Activated T-cell treated with anti-CD3 and anti-CD28 coated beads, Interleukin-2, amount 50 U/mL, for 24 hours (primary cell): ENCODE results near the gene SEC61A1.

Source experiments
- DNase-seq: peaks from one replicate; pipeline ENCODE4 v3.0.0-alpha.2; 2020
- H3K27ac Mint-ChIP-seq: 2 replicates; pipeline ENCODE4 v1.8.0; 2020; ENCODE audit warnings: mild to moderate bottlenecking, mixed read lengths
- H3K27me3 Mint-ChIP-seq: 2 replicates; pipeline ENCODE4 v1.8.0; 2020; ENCODE audit warnings: mixed read lengths
- H3K36me3 Mint-ChIP-seq: 2 replicates; pipeline ENCODE4 v1.8.0; 2020; ENCODE audit warnings: low read depth, mixed read lengths
- H3K4me1 Mint-ChIP-seq: 2 replicates; pipeline ENCODE4 v1.8.0; 2020; ENCODE audit warnings: low read depth, mixed read lengths
- H3K4me3 Mint-ChIP-seq: 2 replicates; pipeline ENCODE4 v1.8.0; 2020; ENCODE audit warnings: mild to moderate bottlenecking, moderate library complexity, mixed read lengths
- H3K9me3 Mint-ChIP-seq: 2 replicates; pipeline ENCODE4 v1.8.0; 2020; ENCODE audit warnings: mixed read lengths

The SEC61A1 gene

GRCh38 chr3:128051837-128052594 is at the start of gene SEC61A1:
Gene SEC61A1 (plus strand): TSS chr3:128052437. CDS start chr3:128052553, 116 bp downstream.
- Mint-ChIP-seq H3K27me3 (no peaks in the 10 kb centered on the region), H3K36me3 (peaks cover 51% of the 10 kb centered on the region), H3K27ac (peak within 1 kb of the TSS; percentile 98), H3K4me1 (peaks cover 41% of the 10 kb centered on the region), H3K9me3 (no peaks in the 10 kb centered on the region), H3K4me3 (peak within 1 kb of the TSS; percentile 93)
- DNase-seq, result peak; percentile 97

DNA sequence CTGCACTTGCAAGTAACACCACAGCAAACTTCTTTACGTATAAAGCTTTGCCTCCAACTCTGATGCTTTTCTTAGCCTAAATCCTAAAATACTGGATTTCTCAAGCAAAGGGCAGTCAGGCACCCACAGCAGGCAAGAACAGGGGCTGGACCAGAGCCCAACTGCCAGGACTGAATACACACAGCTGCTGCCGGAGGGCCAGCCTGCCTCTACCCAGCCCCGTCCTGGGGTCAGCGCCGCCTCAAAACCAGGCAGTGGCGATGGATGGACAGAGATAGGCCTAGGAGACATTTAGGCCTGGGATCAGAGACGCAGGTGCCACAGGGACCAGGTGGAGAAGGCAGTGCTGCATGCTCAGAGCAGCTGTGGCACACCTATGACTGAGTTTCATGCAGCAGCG is 47.6 kb upstream of the SEC61A1 start:
- H3K27me3 Mint-ChIP-seq, result peaks cover 14% of the 10 kb centered on the region

DNA sequence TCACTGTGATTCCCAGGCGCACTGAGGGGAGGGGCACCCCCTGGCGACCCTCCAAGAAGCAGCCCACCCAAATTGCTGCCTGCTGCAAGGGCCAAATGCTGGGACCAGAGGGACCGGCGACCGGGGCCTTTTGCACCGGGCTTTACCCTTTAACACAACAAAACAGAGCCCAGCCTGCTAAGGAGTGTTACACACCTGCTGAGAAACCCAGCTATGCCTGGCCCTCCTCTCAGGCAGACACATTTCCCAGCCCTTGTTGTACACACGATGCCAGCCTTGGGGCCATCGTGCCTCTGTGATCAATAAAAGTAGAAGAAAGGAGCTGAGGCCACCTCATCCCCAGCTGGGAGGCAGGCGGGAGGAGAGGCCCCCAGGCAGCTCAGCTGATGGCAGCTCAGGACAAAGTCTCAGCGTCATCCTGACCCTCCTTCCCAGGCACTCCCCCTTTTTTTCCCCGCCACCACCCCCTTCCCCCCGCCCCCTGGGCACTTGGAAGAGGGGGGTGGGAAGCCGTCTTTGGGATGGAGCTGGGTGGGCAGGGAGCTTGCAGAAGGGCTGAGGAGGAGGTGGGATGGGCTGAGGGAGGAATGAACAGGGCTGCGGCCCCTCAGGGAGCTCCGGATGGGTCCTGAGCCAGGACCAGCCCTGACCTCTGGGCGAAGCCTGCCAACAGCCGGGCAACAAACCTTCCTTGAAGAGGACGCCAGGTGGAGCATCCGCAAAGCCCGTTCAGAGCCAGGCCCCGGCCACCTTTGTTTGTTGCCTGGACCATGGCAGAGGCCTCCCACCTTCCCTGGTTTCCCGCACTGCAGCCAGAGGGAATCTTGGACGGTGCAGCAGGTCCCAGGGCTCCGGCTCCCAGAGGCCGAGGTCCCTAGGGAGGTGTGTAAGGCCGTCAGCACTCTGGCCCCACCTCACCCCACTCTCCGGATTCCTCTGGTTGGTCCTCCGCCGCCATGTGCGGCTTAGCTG is 45.9 kb upstream of the SEC61A1 start:
- DNase-seq, result no peak
- no peak overlapping the region for H3K27ac Mint-ChIP-seq
- H3K27me3 Mint-ChIP-seq, result peaks cover 14% of the 10 kb centered on the region
- H3K9me3 Mint-ChIP-seq, result no peaks in the 10 kb centered on the region
- peaks cover 1% of the 10 kb centered on the region for H3K4me1 Mint-ChIP-seq
- H3K4me3 Mint-ChIP-seq, result no peak overlapping the region
- no peaks in the 10 kb centered on the region for H3K36me3 Mint-ChIP-seq

More for the DNA sequence above, 47.6 kb upstream of the SEC61A1 start:
- no peaks in the 10 kb centered on the region for H3K9me3 Mint-ChIP-seq
- no peak overlapping the region for H3K27ac Mint-ChIP-seq
- no peaks in the 10 kb centered on the region for H3K36me3 Mint-ChIP-seq
- no peaks in the 10 kb centered on the region for H3K4me1 Mint-ChIP-seq
- DNase-seq, result no peak
- H3K4me3 Mint-ChIP-seq, result no peak overlapping the region

DNA sequence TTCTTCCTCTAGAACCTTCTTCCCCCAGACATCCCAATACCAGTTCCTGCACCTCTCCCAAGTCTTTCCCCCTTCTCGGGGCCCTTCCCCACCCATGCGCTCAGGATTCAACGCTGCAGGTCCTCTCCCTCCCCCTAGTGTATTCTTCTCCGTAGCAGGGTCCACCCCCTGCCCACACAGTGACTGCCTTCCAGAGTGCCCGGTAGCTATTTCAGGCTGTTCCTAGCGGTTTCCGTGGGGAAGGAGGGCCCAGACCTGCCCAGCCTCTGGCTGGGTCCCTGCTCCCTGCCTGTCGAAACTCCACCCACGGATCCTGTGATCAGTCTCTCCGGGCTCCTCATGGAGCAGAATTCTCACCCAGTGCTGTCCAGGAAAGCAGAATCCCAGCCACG is 45.2 kb upstream of the SEC61A1 start:
- Mint-ChIP-seq H3K36me3 (no peaks in the 10 kb centered on the region), H3K27ac (no peak overlapping the region), H3K4me3 (no peak overlapping the region), H3K9me3 (no peaks in the 10 kb centered on the region), H3K27me3 (peaks cover 14% of the 10 kb centered on the region), H3K4me1 (peaks cover 4% of the 10 kb centered on the region)
- no peak for DNase-seq

- no peak overlapping the region for H3K4me3 Mint-ChIP-seq
- no peak overlapping the region for H3K27ac Mint-ChIP-seq
- H3K4me1 Mint-ChIP-seq, result peaks cover 4% of the 10 kb centered on the region
- DNase-seq, result no peak
- H3K27me3 Mint-ChIP-seq, result peaks cover 12% of the 10 kb centered on the region
- H3K36me3 Mint-ChIP-seq, result no peaks in the 10 kb centered on the region
- no peaks in the 10 kb centered on the region for H3K9me3 Mint-ChIP-seq
Observed at GRCh38 chr3:128009952-128010846, 42.0 kb upstream of the SEC61A1 start.

DNA sequence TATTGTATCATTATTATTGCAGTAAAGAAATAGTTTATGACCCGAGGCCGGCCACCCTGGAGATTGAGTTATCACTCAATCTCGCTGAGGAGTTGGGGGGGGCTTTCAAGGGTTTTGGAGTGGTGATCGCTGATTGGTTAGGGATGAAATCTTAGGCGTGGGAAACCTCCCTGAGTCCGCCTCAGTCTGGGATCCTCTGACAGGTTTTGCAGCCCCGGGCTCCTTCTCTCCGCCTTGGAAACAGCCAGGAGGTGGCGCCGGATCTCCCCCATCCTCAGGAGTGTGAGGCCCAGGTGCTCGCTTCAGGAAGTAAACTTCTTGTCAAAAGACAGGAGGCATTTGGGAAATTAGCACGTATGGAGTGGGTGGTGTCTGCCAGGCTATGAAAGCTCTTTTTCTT is 41.1 kb upstream of the SEC61A1 start:
- H3K36me3 Mint-ChIP-seq, result no peaks in the 10 kb centered on the region
- peak; percentile 34 for DNase-seq
- peaks cover 4% of the 10 kb centered on the region for H3K4me1 Mint-ChIP-seq

GRCh38 chr3:128012050-128012449 is 40.2 kb upstream of the SEC61A1 start:
- H3K27ac Mint-ChIP-seq, result no peak overlapping the region
- H3K36me3 Mint-ChIP-seq, result no peaks in the 10 kb centered on the region
- H3K27me3 Mint-ChIP-seq, result peaks cover 8% of the 10 kb centered on the region
- no peak overlapping the region for H3K4me3 Mint-ChIP-seq
- DNase-seq, result no peak
- peaks cover 4% of the 10 kb centered on the region for H3K4me1 Mint-ChIP-seq
- H3K9me3 Mint-ChIP-seq, result no peaks in the 10 kb centered on the region

More for the DNA sequence above, 41.1 kb upstream of the SEC61A1 start:
- H3K9me3 Mint-ChIP-seq, result no peaks in the 10 kb centered on the region
- no peak overlapping the region for H3K4me3 Mint-ChIP-seq
- H3K27ac Mint-ChIP-seq, result no peak overlapping the region
- H3K27me3 Mint-ChIP-seq, result peaks cover 8% of the 10 kb centered on the region

GRCh38 chr3:128014548-128014947 is 37.7 kb upstream of the SEC61A1 start:
- no peak for DNase-seq
- no peaks in the 10 kb centered on the region for H3K36me3 Mint-ChIP-seq
- no peak overlapping the region for H3K27ac Mint-ChIP-seq
- no peaks in the 10 kb centered on the region for H3K9me3 Mint-ChIP-seq
- H3K4me3 Mint-ChIP-seq, result no peak overlapping the region
- H3K27me3 Mint-ChIP-seq, result peaks cover 3% of the 10 kb centered on the region
- peaks cover 4% of the 10 kb centered on the region for H3K4me1 Mint-ChIP-seq

DNA sequence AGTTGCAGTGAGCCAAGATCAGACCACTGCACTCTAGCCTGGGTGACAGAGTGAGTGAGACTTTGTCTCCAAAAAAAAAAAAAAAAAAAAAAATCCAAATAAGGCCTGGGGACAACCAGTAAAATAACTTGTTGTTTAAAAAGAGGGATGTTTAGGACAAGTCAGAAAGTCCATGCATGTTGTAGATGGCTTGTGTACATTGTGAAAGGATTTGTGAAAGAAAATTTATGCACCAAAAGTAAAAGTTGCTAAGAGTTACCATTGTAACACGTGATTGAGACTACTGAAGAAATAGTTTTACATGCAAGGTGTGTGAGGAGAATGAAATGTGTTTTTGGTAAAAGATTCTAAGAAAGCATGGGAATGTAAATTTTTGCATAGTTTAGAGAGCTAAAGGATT is 35.7 kb upstream of the SEC61A1 start:
- no peaks in the 10 kb centered on the region for H3K9me3 Mint-ChIP-seq
- H3K36me3 Mint-ChIP-seq, result no peaks in the 10 kb centered on the region
- H3K27me3 Mint-ChIP-seq, result peaks cover 3% of the 10 kb centered on the region
- no peak for DNase-seq
- H3K4me1 Mint-ChIP-seq, result peaks cover under 1% of the 10 kb centered on the region
- no peak overlapping the region for H3K4me3 Mint-ChIP-seq
- H3K27ac Mint-ChIP-seq, result no peak overlapping the region

GRCh38 chr3:128021768-128022372 is 30.4 kb upstream of the SEC61A1 start:
- Mint-ChIP-seq H3K27me3 (peaks cover 6% of the 10 kb centered on the region), H3K36me3 (no peaks in the 10 kb centered on the region)

GRCh38 chr3:128033102-128033501 is 19.1 kb upstream of the SEC61A1 start:
- H3K27me3 Mint-ChIP-seq, result peaks cover 3% of the 10 kb centered on the region

More at GRCh38 chr3:128021768-128022372, 30.4 kb upstream of the SEC61A1 start:
- Mint-ChIP-seq H3K4me3 (no peak overlapping the region), H3K4me1 (no peaks in the 10 kb centered on the region), H3K27ac (no peak overlapping the region), H3K9me3 (no peaks in the 10 kb centered on the region)
- no peak for DNase-seq

GRCh38 chr3:128036119-128036518 is 16.1 kb upstream of the SEC61A1 start:
- no peaks in the 10 kb centered on the region for H3K36me3 Mint-ChIP-seq
- H3K4me1 Mint-ChIP-seq, result no peaks in the 10 kb centered on the region
- no peak for DNase-seq
- H3K27me3 Mint-ChIP-seq, result peaks cover 3% of the 10 kb centered on the region
- H3K4me3 Mint-ChIP-seq, result no peak overlapping the region
- H3K27ac Mint-ChIP-seq, result no peak overlapping the region
- H3K9me3 Mint-ChIP-seq, result no peaks in the 10 kb centered on the region

More at GRCh38 chr3:128033102-128033501, 19.1 kb upstream of the SEC61A1 start:
- Mint-ChIP-seq H3K4me3 (no peak overlapping the region), H3K36me3 (no peaks in the 10 kb centered on the region), H3K9me3 (no peaks in the 10 kb centered on the region), H3K27ac (no peak overlapping the region), H3K4me1 (no peaks in the 10 kb centered on the region)
- no peak for DNase-seq

- Mint-ChIP-seq H3K4me1 (no peaks in the 10 kb centered on the region), H3K27ac (no peak overlapping the region), H3K4me3 (no peak overlapping the region), H3K9me3 (no peaks in the 10 kb centered on the region), H3K27me3 (peaks cover 10% of the 10 kb centered on the region), H3K36me3 (no peaks in the 10 kb centered on the region)
- no peak for DNase-seq
Observed at GRCh38 chr3:128040041-128040440, 12.2 kb upstream of the SEC61A1 start.

DNA sequence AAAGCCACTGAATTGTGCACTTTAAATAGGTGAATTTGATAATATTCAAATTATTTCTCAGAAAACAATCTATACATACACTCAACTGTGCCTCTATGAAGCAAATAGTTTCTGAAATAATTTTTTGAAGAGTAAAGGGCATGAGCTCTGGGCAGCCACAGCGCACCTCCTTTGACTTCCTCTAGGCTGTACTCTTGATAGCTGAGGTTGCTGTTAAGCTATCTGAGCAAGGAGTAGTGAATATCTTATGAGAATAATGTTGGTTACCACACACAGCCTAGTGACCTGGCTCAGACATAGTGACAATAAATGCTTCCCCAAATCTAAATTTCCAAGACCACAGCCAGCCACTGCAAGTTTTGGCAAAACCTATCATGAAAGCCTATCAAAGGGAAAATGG is 11.6 kb upstream of the SEC61A1 start:
- Mint-ChIP-seq H3K27ac (no peak overlapping the region), H3K4me1 (no peaks in the 10 kb centered on the region), H3K4me3 (no peak overlapping the region), H3K36me3 (no peaks in the 10 kb centered on the region), H3K27me3 (peaks cover 10% of the 10 kb centered on the region), H3K9me3 (no peaks in the 10 kb centered on the region)
- DNase-seq, result no peak
